CD4-positive, alpha-beta T cell (primary cell): ENCODE measurements around the gene NOA1. TPM values are rescaled to one million over a fixed set of nuclear protein-coding genes. Genes with fewer than 3 reads are reported as not detected.

Experiments used
- ATAC-seq: fragments of 200-7000 bp; cut with Tn5 transposase; one replicate; pipeline ENCODE4 v1.10.0; 2022; ENCODE audit warnings: mild to moderate bottlenecking; ENCODE audit not compliant: poor library complexity
- CTCF ChIA-PET: fragments of 350-600 bp; sonication (Branson Sonifier 250); formaldehyde crosslinking; loops from one replicate; lab custom pipeline; 2021; ENCODE audit warnings: antibody characterized with exemption, inconsistent platforms; lab: Charles Lee
- POLR2A ChIA-PET: fragments of 350-600 bp; sonication (Branson Sonifier 250); formaldehyde crosslinking; loops from one replicate; lab custom pipeline; 2021; ENCODE audit warnings: antibody characterized with exemption, inconsistent platforms; lab: Charles Lee
- DNase-seq, 14 experiments: peaks; one replicate each; pipeline ENCODE4 v3.0.0-alpha.2; 2013 to 2020; ENCODE audit warnings: mixed read lengths in 2 of 14
- H3K27ac ChIP-seq, 2 donors: one replicate each; pipeline versions ENCODE4 v1.5.1 to v1.7.0; 2013; ENCODE audit warnings: low read length in 2 of 2, low read depth in 1 of 2, mild to moderate bottlenecking in 1 of 2
- H3K27me3 ChIP-seq, 2 experiments: 1 replicate in 1 of 2; 2 replicates in 1 of 2; pipeline versions ENCODE4 v1.6.1 to v1.7.0; 2013; ENCODE audit warnings: low read length in 2 of 2, control low read depth in 1 of 2, mild to moderate bottlenecking in 1 of 2, moderate library complexity in 1 of 2; ENCODE audit not compliant: insufficient read depth in 2 of 2, control insufficient read depth in 1 of 2
- H3K36me3 ChIP-seq: one replicate; pipeline ENCODE4 v1.6.1; 2013; ENCODE audit warnings: low read length, control low read depth; ENCODE audit not compliant: insufficient read depth
- H3K4me1 ChIP-seq: one replicate; pipeline ENCODE4 v1.6.1; 2013; ENCODE audit warnings: low read length, control low read depth; ENCODE audit not compliant: insufficient read depth
- H3K4me3 ChIP-seq: one replicate; pipeline ENCODE4 v1.5.1; 2013; ENCODE audit warnings: mild to moderate bottlenecking, low read length, moderate library complexity
- H3K9me3 ChIP-seq, 2 experiments: 1 replicate in 1 of 2; 2 replicates in 1 of 2; pipeline versions ENCODE4 v1.6.1 to v1.7.0; 2013; ENCODE audit warnings: low read length in 2 of 2, mild to moderate bottlenecking in 2 of 2, control low read depth in 1 of 2, moderate library complexity in 1 of 2; ENCODE audit not compliant: control insufficient read depth in 1 of 2, insufficient read depth in 1 of 2
- H3K27ac Mint-ChIP-seq: one replicate; pipeline ENCODE4 v1.8.0; 2020; ENCODE audit warnings: mixed read lengths
- H3K27me3 Mint-ChIP-seq: one replicate; pipeline ENCODE4 v1.8.0; 2021; ENCODE audit warnings: mixed read lengths
- H3K36me3 Mint-ChIP-seq: one replicate; pipeline ENCODE4 v1.8.0; 2021; ENCODE audit warnings: low read depth, mixed read lengths
- H3K4me1 Mint-ChIP-seq: one replicate; pipeline ENCODE4 v1.8.0; 2021; ENCODE audit warnings: low read depth, mixed read lengths
- H3K4me3 Mint-ChIP-seq: one replicate; pipeline ENCODE4 v1.8.0; 2020; ENCODE audit warnings: mild to moderate bottlenecking, mixed read lengths
- H3K9me3 Mint-ChIP-seq: one replicate; pipeline ENCODE4 v1.8.0; 2020; ENCODE audit warnings: mixed read lengths
- CTCF ChIP-seq: fragments of 200-600 bp; IDR thresholded peaks from one replicate; pipeline ENCODE4 v1.8.0; 2022; ENCODE audit warnings: antibody characterized with exemption, mild to moderate bottlenecking
- intact Hi-C, 2 experiments: fragments of 100-400 bp; cut with DNase I in 1 of 2; cut with micrococcal nuclease in 1 of 2; formaldehyde crosslinking; loops; one replicate each; pipeline versions ENCODE4 v1.15.1 to v1.9.0; 2023 to 2025; cut with DNase I, micrococcal nuclease
- total RNA-seq, 174 experiments: library from RNA in 2 of 174; stranded (reverse) in 2 of 174; gene quantifications; one replicate each; pipeline ENCODE4 v1.2.3 and lab custom pipeline; 2021 to 2026

Gene NOA1
- total RNA-seq, 2 experiments from 2014 or later, result 14.3 to 15.6 TPM

- Mint-ChIP-seq H3K9me3 (no peaks in the 10 kb centered on the region), H3K4me1 (peaks cover 66% of the 10 kb centered on the region), H3K36me3 (peaks cover 63% of the 10 kb centered on the region), H3K27ac (peak within 1 kb of the TSS; percentile 95), H3K4me3 (peak within 1 kb of the TSS; percentile 96), H3K27me3 (no peaks in the 10 kb centered on the region)
- CTCF ChIA-PET, result interaction anchor here (0.8 to 5.1 kb wide), 3 partner anchors 70 to 1030 kb away, joined by 3 to 34 read pairs (median 3); partner anchors contain the start of genes CEP135 and REST
- no peaks in the 10 kb centered on the region for H3K27me3 ChIP-seq
- ATAC-seq (peak; percentile 33), DNase-seq (peak; percentile 60 to 93 (median 77))
- POLR2A ChIA-PET, result interaction anchor here (0.9 to 4.7 kb wide), 17 partner anchors 9 to 1433 kb away, joined by 3 to 222 read pairs (median 7); partner anchors contain the start of genes AASDH, CEP135, EXOC1 and PAICS
- H3K9me3 ChIP-seq, result no peaks in the 10 kb centered on the region
- no peak for TF ChIP-seq CTCF
- peaks cover 66% of the 10 kb centered on the region for H3K4me1 ChIP-seq
- peaks cover 21% of the 10 kb centered on the region for H3K36me3 ChIP-seq
- peak within 1 kb of the TSS; percentile 73 to 92 for H3K27ac ChIP-seq
- H3K4me3 ChIP-seq, result peak within 1 kb of the TSS; percentile 99
- intact Hi-C loops, result loop anchor here (2.0 to 10.0 kb wide), 6 partner anchors 70 to 1124 kb away; partner anchors contain the start of genes CEP135 (in 2 of the 2), AASDH (in 1 of the 2), EXOC1 (in 1 of the 2) and PAICS (in 1 of the 2)
These were observed 1.4 kb upstream of the NOA1 start, which contains the start of gene POLR2B for GRCh38 chr4:56978750-56979303. POLR2B (plus strand) TSS chr4:56978896; CDS start chr4:56978986, 90 bp downstream.

GRCh38 chr4:56976837-56977320, 527 bp downstream of the NOA1 start:
- ChIA-PET CTCF (interaction anchor here (0.6 to 5.1 kb wide), 3 partner anchors 14 to 68 kb away, joined by 3 to 34 read pairs (median 5); partner anchors contain the start of gene REST), POLR2A (interaction anchor here (0.6 to 4.7 kb wide), 16 partner anchors 10 to 1028 kb away, joined by 3 to 222 read pairs (median 6); partner anchors contain the start of genes AASDH, CEP135, PAICS and PPAT)
- Histone ChIP-seq H3K4me3 (peak overlapping the region; percentile 99), H3K4me1 (peaks cover 49% of the 10 kb centered on the region), H3K36me3 (peaks cover 33% of the 10 kb centered on the region), H3K27ac (peak overlapping the region; percentile 73 to 92), H3K27me3 (no peaks in the 10 kb centered on the region), H3K9me3 (peaks cover 0 to 9% of the 10 kb centered on the region in 2 experiments)
- H3K27me3 Mint-ChIP-seq, result no peaks in the 10 kb centered on the region
- DNase-seq, result peak; percentile 26 to 83 (median 50)
- intact Hi-C loops, result loop anchor here (1.0 to 10.0 kb wide), 6 partner anchors 69 to 1122 kb away; partner anchors contain the start of genes AASDH (in 2 of the 2), CEP135 (in 1 of the 2), EXOC1 (in 1 of the 2) and PAICS (in 1 of the 2)
- H3K4me1 Mint-ChIP-seq, result peaks cover 71% of the 10 kb centered on the region
- no peak for TF ChIP-seq CTCF
- ATAC-seq, result peak; percentile 49
- no peaks in the 10 kb centered on the region for H3K9me3 Mint-ChIP-seq
- H3K36me3 Mint-ChIP-seq, result peaks cover 73% of the 10 kb centered on the region
- peak overlapping the region; percentile 96 for H3K4me3 Mint-ChIP-seq
- peak overlapping the region; percentile 95 for H3K27ac Mint-ChIP-seq

GRCh38 chr4:56976283-56976836, 1.0 kb downstream of the NOA1 start:
- no peak overlapping the region for H3K27ac ChIP-seq
- H3K9me3 ChIP-seq, result peaks cover 0 to 9% of the 10 kb centered on the region in 2 experiments
- TF ChIP-seq CTCF, result no peak
- peak overlapping the region; percentile 72 for H3K27ac Mint-ChIP-seq
- H3K9me3 Mint-ChIP-seq, result no peaks in the 10 kb centered on the region
- H3K27me3 ChIP-seq, result no peaks in the 10 kb centered on the region
- no peaks in the 10 kb centered on the region for H3K27me3 Mint-ChIP-seq
- H3K4me3 Mint-ChIP-seq, result peak overlapping the region; percentile 96
- ChIA-PET POLR2A (interaction anchor here (1.5 to 4.7 kb wide), 8 partner anchors 10 to 1028 kb away, joined by 4 to 222 read pairs (median 29); partner anchors contain the start of genes AASDH, CEP135, PAICS and PPAT), CTCF (interaction anchor here (1.0 to 5.1 kb wide), 2 partner anchors 15 to 68 kb away, joined by 3 to 34 read pairs; partner anchors contain the start of gene REST)
- peaks cover 69% of the 10 kb centered on the region for H3K4me1 Mint-ChIP-seq
- intact Hi-C loops, result loop anchor here in 1 of 2 experiments (5.0 to 10.0 kb wide), 4 partner anchors 542 to 1122 kb away; partner anchors contain the start of genes AASDH, CEP135, EXOC1 and PAICS
- H3K4me3 ChIP-seq, result peak overlapping the region; percentile 99
- H3K4me1 ChIP-seq, result peaks cover 49% of the 10 kb centered on the region
- peak in 2 of 14 experiments; percentile 10 to 24 for DNase-seq
- ATAC-seq, result no peak
- H3K36me3 ChIP-seq, result peaks cover 35% of the 10 kb centered on the region
- peaks cover 73% of the 10 kb centered on the region for H3K36me3 Mint-ChIP-seq
